Omental fat pad (tissue), 4 donors: ENCODE measurements around the gene MTMR1. TPM values are rescaled to one million over a fixed set of nuclear protein-coding genes. Genes with fewer than 3 reads are reported as not detected.

ENCODE experiments used
- ATAC-seq: fragments of 150-250 bp; one replicate; pipeline ENCODE4 v1.9.1; 2016; ENCODE audit warnings: mild to moderate bottlenecking, moderate library complexity; ENCODE audit not compliant: low FRiP score
- DNase-seq: peaks from one replicate; pipeline ENCODE4 v3.0.0-alpha.2; 2019; ENCODE audit warnings: low spot score
- total RNA-seq, 4 donors: library from RNA; depleted of rRNA; stranded (reverse); fragments of >200 nt; gene quantifications; one replicate each; pipeline ENCODE4 v1.1.0, GENCODE V29; 2016
- TF ChIP-seq, protein P1 (sequence below), 3 donors: fragments of 450-650 bp; IDR thresholded peaks; one replicate each; pipeline ENCODE4 v1.5.1; 2016 to 2017; ENCODE audit warnings: antibody characterized with exemption in 3 of 3, mild to moderate bottlenecking in 3 of 3, moderate library complexity in 2 of 3

The MTMR1 gene
- total RNA-seq, 4 donors from 2014 or later, result 12.3 to 18.1 (median 14.4) TPM

DNA sequence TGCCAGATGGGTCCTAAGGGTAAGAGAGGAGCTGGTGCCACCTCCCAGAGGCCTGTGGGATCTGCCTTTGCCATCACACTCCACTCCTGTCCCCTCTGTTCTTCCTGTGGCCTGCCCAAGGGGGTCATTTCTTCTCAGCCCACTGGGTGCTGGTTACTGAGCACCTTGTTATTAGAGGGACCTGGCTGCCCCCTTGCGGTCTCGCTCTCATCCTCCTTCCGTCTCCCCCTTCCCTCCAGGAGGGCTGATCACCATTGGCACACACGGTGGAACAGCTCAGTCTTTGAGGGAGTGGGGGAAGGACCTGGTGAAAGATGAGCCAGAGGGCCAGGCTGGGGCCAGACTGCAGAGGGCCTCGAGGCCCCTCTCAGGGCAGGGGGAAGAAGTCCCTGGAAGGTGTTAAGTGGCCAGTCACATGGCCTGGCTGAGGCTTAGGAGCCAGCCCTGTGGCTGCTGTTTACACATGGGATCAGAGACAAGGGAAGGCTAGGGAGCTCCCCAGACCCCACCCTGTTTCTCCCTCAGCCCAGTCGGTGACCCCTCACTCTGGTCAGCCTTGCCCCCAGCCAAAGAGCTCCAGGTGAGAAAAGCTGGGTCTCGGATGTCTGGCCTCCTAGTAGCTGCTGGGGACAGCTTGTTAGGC lies 68.1 kb downstream of the MTMR1 start:
- DNase-seq, result no peak
- ATAC-seq, result no peak
- TF ChIP-seq, protein P1, sequence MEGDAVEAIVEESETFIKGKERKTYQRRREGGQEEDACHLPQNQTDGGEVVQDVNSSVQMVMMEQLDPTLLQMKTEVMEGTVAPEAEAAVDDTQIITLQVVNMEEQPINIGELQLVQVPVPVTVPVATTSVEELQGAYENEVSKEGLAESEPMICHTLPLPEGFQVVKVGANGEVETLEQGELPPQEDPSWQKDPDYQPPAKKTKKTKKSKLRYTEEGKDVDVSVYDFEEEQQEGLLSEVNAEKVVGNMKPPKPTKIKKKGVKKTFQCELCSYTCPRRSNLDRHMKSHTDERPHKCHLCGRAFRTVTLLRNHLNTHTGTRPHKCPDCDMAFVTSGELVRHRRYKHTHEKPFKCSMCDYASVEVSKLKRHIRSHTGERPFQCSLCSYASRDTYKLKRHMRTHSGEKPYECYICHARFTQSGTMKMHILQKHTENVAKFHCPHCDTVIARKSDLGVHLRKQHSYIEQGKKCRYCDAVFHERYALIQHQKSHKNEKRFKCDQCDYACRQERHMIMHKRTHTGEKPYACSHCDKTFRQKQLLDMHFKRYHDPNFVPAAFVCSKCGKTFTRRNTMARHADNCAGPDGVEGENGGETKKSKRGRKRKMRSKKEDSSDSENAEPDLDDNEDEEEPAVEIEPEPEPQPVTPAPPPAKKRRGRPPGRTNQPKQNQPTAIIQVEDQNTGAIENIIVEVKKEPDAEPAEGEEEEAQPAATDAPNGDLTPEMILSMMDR (IDR thresholded peaks at IDR 0.05), result no peak

DNA sequence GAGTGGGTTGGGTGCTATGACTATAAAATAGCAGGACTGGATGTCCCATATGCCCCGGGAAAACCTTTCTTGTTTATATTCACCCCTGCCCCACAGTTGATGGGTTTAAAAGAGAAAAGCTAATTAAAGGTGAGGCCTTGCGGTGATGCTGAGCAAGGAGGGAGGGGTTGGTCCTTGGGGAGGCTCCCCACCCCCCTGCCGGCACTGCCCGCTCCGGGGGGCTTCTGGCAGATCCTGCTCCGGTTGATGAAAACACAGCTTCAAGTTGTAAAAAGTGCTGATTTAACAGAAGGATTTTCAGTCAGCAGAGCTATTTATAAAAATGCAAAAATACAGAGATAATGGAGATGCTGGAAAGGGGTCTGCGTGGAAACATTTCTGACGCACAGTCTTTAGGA lies 68.6 kb downstream of the MTMR1 start:
- DNase-seq (no peak), ATAC-seq (no peak)
- TF ChIP-seq, protein P1 (IDR thresholded peaks at IDR 0.05), result no peak

DNA sequence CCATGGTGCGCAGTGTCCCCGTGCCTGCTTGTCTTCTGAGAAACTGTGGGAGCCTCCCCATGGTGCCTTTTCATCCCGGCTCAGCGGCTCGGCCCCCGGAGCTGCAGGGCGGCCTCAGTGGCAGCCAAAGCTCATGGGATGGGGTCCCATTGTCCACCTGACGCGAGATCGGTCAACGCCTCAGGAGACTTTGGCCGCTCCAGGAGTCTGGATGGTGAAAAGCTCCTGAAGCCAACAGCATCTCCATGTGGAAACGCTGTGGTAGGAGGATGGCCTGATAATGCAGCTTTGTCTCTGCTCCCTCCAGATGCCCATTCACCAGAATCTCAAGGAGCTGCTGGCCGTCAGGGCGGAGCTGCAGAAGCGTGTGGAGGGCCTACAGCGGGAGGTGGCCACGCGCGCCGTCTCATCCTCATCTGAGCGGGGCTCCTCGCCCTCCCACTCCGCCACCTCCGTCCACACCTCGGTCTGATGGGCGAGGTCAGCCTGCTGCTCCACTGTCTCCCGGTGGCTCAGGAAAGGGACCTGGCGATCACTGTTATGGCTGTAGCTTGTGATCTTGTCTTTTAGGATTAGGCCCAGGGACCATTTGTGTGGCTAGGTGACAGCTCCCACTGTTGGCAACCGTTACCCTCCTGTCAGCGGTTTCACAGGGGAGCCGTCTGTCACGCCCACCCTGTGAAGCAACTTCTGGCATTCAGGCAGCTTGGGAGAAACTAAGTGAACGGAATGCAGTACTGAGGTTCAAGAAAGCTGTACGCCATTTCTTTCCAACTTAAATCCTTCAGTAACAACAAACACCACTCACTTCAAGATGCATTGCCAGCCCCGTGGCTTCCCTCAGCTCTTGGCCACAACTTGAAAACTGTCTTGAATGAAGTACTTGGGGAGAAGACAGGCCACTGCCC lies 69.3 kb downstream of the MTMR1 start:
- TF ChIP-seq, protein P1 (IDR thresholded peaks at IDR 0.05), result no peak
- no peak for DNase-seq
- ATAC-seq, result no peak

DNA sequence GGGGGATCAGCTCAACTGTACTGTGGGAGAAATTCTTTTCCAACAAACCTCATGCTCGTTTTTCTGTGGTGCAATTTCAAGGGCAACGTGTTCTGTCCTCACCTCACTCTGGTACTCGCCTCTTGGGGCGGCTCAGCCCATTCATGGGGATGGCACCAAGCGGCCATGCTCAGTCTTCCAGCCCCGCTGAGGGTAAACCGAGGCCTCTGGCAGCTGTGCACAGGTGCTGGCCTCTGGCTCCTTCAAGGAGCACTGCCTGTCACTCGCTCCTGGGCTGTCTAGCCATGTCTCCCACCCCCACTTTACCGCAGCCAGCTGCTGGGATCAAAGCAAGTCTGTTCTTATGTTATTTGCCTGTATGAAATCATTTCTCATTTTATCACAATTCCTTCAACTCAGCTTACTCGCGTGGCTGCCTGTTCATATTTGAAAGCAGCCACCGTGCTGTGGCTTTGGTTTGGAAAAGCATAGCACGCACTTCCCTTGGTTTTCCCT lies 70.2 kb downstream of the MTMR1 start:
- DNase-seq (no peak), ATAC-seq (no peak)
- TF ChIP-seq, protein P1 (IDR thresholded peaks at IDR 0.05), result no peak

DNA sequence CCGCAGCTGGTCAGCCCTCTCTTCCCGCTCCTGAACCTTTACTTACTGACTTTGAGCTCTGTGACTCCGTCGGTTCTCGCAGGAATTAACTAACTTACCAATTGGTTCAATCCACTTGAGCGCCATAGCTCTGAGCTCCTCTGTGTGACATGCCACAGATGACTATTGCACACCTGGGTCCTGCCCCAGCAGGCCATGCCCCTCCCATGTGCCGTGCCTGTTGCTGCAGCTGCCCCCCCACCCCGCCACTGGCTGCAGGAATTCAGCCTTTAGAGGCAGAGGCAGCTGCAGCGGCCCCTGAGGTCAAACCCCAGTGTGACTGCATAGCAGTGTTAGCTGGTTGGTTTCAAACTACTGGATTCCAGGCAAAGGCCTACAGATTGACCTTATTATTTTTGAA lies 70.6 kb downstream of the MTMR1 start:
- TF ChIP-seq, protein P1 (IDR thresholded peaks at IDR 0.05), result no peak
- ATAC-seq, result no peak
- no peak for DNase-seq

DNA sequence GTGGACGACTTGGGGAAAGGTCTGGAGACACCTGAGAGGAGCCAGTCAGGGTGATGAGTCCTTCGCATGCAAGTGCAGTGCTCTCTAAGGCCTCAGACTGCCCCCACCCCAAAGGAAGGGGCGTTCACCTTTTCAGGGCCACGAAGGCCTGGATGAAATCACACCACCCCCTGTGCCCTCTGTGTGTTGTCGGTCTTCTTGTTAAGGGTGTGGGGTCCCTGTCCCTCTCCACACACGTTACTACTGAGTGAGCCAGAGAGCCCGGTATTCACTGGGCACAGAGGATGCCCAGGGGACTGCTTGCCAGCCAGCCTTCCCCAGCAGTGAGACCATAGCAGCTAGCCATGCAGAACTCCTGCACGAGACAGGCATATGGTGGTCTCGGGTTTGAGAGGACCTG lies 72.0 kb downstream of the MTMR1 start:
- no peak for ATAC-seq
- no peak for DNase-seq
- TF ChIP-seq, protein P1 (IDR thresholded peaks at IDR 0.05), result no peak
